GM12878 (cell line): ENCODE data around the gene GUCA2B. TPM values are rescaled to one million over a fixed set of nuclear protein-coding genes. Genes with fewer than 3 reads are reported as not detected.

Experiments used
- ATAC-seq: fragments of 200-7000 bp; cut with Tn5 transposase; 3 replicates; pipeline ENCODE4 v1.9.1; 2020; ENCODE audit warnings: mild to moderate bottlenecking, moderate library complexity
- BruUV-seq: library from RNA; stranded (reverse); fragments of 400-500 nt; replicated peaks from 2 replicates; lab custom pipeline; 2021; lab: Mats Ljungman, UMichigan
- CTCF ChIA-PET: fragments of 300-600 bp; sonication (Branson Sonifier 250); formaldehyde crosslinking; extraction: SDS; loops from one replicate; lab custom pipeline; 2021; ENCODE audit warnings: inconsistent platforms; lab: Yijun Ruan, JAX
- POLR2A ChIA-PET: fragments of 350-600 bp; formaldehyde crosslinking; extraction: SDS; loops from one replicate; lab custom pipeline; 2021; ENCODE audit warnings: inconsistent platforms; lab: Charles Lee
- RAD21 ChIA-PET: fragments of 300-600 bp; sonication (Branson Sonifier 250); formaldehyde crosslinking; loops from one replicate; lab custom pipeline; 2023; ENCODE audit warnings: antibody characterized with exemption; ENCODE audit not compliant: unreplicated experiment; lab: Charles Lee
- SMC1A ChIA-PET: fragments of 300-600 bp; sonication (Branson Sonifier 250); formaldehyde crosslinking; loops from one replicate; lab custom pipeline; 2023; ENCODE audit not compliant: unreplicated experiment, uncharacterized antibody; lab: Charles Lee
- DNase-seq: peaks from one replicate; pipeline ENCODE4 v3.0.0-alpha.2; 2011; ENCODE audit warnings: low read depth, low spot score
- FAIRE-seq: peaks from 3 replicates; lab custom pipeline; 2011; peaks lifted over from hg19 to GRCh38; lab: Jason Lieb, UNC
- H2AFZ ChIP-seq: 2 replicates; pipeline ENCODE4 v1.6.0; 2011; ENCODE audit warnings: low read depth, low read length, control low read depth; ENCODE audit not compliant: control insufficient read depth
- H3K27ac ChIP-seq: 2 replicates; pipeline ENCODE4 v1.5.1; 2011; ENCODE audit warnings: control low read depth; ENCODE audit not compliant: control insufficient read depth, insufficient read depth
- H3K27me3 ChIP-seq, 2 experiments: replicated peaks in 1 of 2; 2 replicates each; pipeline versions ENCODE4 v1.6.0 to v1.6.1; 2011; ENCODE audit warnings: low read length in 1 of 2; ENCODE audit not compliant: control insufficient read depth in 2 of 2, insufficient read depth in 2 of 2
- H3K36me3 ChIP-seq, 2 experiments: 2 replicates each; pipeline ENCODE4 v1.5.1; 2011; ENCODE audit warnings: low read length in 1 of 2; ENCODE audit not compliant: control insufficient read depth in 2 of 2, insufficient read depth in 2 of 2
- H3K4me1 ChIP-seq: 2 replicates; pipeline ENCODE4 v1.6.1; 2011; ENCODE audit warnings: mild to moderate bottlenecking, low read length, moderate library complexity, mixed read lengths; ENCODE audit not compliant: control insufficient read depth, insufficient read depth
- H3K4me2 ChIP-seq: 2 replicates; pipeline ENCODE4 v1.6.0; 2011; ENCODE audit warnings: control low read depth; ENCODE audit not compliant: control insufficient read depth, insufficient read depth
- H3K4me3 ChIP-seq: fragments of 200-600 bp; sonication (generic); 2 replicates; pipeline ENCODE4 v1.5.1; 2016
- H3K79me2 ChIP-seq: 2 replicates; pipeline ENCODE4 v1.6.0; 2011; ENCODE audit warnings: low read length; ENCODE audit not compliant: control insufficient read depth, insufficient read depth
- H3K9ac ChIP-seq: 2 replicates; pipeline ENCODE4 v1.8.0; 2011; ENCODE audit warnings: low read length, control low read depth, mixed read lengths; ENCODE audit not compliant: control insufficient read depth, insufficient read depth
- H3K9me3 ChIP-seq: replicated peaks from 3 replicates; pipeline ENCODE4 v1.5.1; 2011; ENCODE audit warnings: mild to moderate bottlenecking, low read length; ENCODE audit not compliant: control insufficient read depth, insufficient read depth
- H4K20me1 ChIP-seq: 2 replicates; pipeline ENCODE4 v1.6.0; 2011; ENCODE audit not compliant: control insufficient read depth, insufficient read depth
- BCL11A ChIP-seq: IDR thresholded peaks from 2 replicates; pipeline ENCODE4 v1.6.1; 2011; ENCODE audit warnings: low read depth, low read length
- BCLAF1 ChIP-seq: fragments of 450-650 bp; IDR thresholded peaks from 2 replicates; pipeline ENCODE4 v1.6.1; 2017; ENCODE audit warnings: antibody characterized with exemption, mild to moderate bottlenecking, moderate library complexity
- CEBPB ChIP-seq, 2 experiments: fragments of 150-350 bp in 1 of 2; IDR thresholded peaks; 2 replicates each; pipeline ENCODE4 v1.6.1; 2012 to 2014; ENCODE audit warnings: low read depth in 2 of 2, low read length in 2 of 2, borderline replicate concordance in 1 of 2, inconsistent platforms in 1 of 2
- ETV6 ChIP-seq, 2 experiments: fragments of 450-650 bp in 1 of 2; IDR thresholded peaks in 1 of 2; conservative IDR thresholded peaks in 1 of 2; 2 replicates each; pipeline ENCODE4 v1.6.1; 2014; ENCODE audit warnings: antibody characterized with exemption in 1 of 2, borderline replicate concordance in 1 of 2, low read depth in 1 of 2, mild to moderate bottlenecking in 1 of 2, moderate library complexity in 1 of 2
- HDGF ChIP-seq: fragments of 450-650 bp; IDR thresholded peaks from 2 replicates; pipeline ENCODE4 v1.6.1; 2016; ENCODE audit warnings: antibody characterized with exemption
- NR2F1 ChIP-seq: fragments of 450-650 bp; conservative IDR thresholded peaks from 2 replicates; pipeline ENCODE4 v1.6.1; 2017; ENCODE audit warnings: mild to moderate bottlenecking
- RAD21 ChIP-seq: IDR thresholded peaks from 2 replicates; pipeline ENCODE4 v1.6.1; 2011; ENCODE audit warnings: mild to moderate bottlenecking, low read depth, low read length, moderate library complexity; ENCODE audit not compliant: insufficient read depth
- SMAD1 ChIP-seq: fragments of 450-650 bp; IDR thresholded peaks from 2 replicates; pipeline ENCODE4 v1.6.1; 2018; ENCODE audit warnings: mild to moderate bottlenecking, low read depth; ENCODE audit not compliant: partially characterized antibody
- SREBF1 ChIP-seq: IDR thresholded peaks from 2 replicates; pipeline ENCODE4 v1.6.1; 2012; ENCODE audit warnings: mild to moderate bottlenecking, low read length
- SREBF2 ChIP-seq: IDR thresholded peaks from 2 replicates; pipeline ENCODE4 v1.6.1; 2012; ENCODE audit warnings: mild to moderate bottlenecking, low read length
- STAT3 ChIP-seq: IDR thresholded peaks from 2 replicates; pipeline ENCODE4 v1.6.1; 2011; ENCODE audit warnings: low read depth, low read length, improper control_type of control experiment
- WGBS: methylation state at CpG from one replicate; pipeline ENCODE4 v1.1.6; 2016; ENCODE audit warnings: low lambda C conversion rate; ENCODE audit not compliant: insufficient replicate concordance, insufficient coverage; ENCODE audit errors: missing lambda C conversion rate; 5-methylcytosine and 5-hydroxymethylcytosine counted together
- in situ Hi-C: fragments of 300-500 bp; cut with MboI; formaldehyde crosslinking; loops from 9 replicates; pipeline ENCODE4 v1.14.3; 2018; ENCODE audit warnings: mixed read lengths
- intact Hi-C: fragments of 100-400 bp; cut with micrococcal nuclease; formaldehyde crosslinking; loops from one replicate; pipeline ENCODE4 v1.14.2; 2022; ENCODE audit not compliant: unreplicated experiment
- polyA plus RNA-seq, 11 experiments: library from polyadenylated mRNA; depleted of rRNA in 4 of 11; unstranded in 6 of 11; stranded (reverse) in 5 of 11; fragments of >200 nt; fragmentation: Nextera tagmentation in 4 of 11; fragmentation: Illumina TruSeq in 1 of 11; extraction: Ambion mirVana in 4 of 11; extraction: Trizol in 1 of 11; gene quantifications; 1 replicate in 1 of 11; 2 replicates in 10 of 11; pipeline versions ENCODE4 v1.2.1 to v1.2.3, GENCODE V29; 2011 to 2016; ENCODE audit warnings: inconsistent platforms in 2 of 11, missing spikeins in 2 of 11, low read depth in 1 of 11
- total RNA-seq, 4 experiments: library from RNA; depleted of rRNA in 3 of 4; stranded (reverse); fragments of >200 nt in 3 of 4; fragmentation: Illumina TruSeq in 1 of 4; extraction: Trizol in 1 of 4; gene quantifications; 2 replicates each; pipeline versions ENCODE4 v1.2.1 to v1.2.3, GENCODE V29; 2013 to 2021
- TF ChIP-seq, protein P1 (sequence below): fragments of 150-350 bp; IDR thresholded peaks from 2 replicates; pipeline ENCODE4 v1.6.1; 2016; ENCODE audit warnings: low read depth, low read length
- TF ChIP-seq, protein P2 (sequence below): fragments of 450-650 bp; IDR thresholded peaks from 2 replicates; pipeline ENCODE4 v1.6.1; 2017; ENCODE audit warnings: mild to moderate bottlenecking

GUCA2B gene
- total and polyA plus RNA-seq, 10 of the 15 experiments (the other 5 are each of a cell fraction or from before 2014, with no cell fraction given) = not detected

DNA sequence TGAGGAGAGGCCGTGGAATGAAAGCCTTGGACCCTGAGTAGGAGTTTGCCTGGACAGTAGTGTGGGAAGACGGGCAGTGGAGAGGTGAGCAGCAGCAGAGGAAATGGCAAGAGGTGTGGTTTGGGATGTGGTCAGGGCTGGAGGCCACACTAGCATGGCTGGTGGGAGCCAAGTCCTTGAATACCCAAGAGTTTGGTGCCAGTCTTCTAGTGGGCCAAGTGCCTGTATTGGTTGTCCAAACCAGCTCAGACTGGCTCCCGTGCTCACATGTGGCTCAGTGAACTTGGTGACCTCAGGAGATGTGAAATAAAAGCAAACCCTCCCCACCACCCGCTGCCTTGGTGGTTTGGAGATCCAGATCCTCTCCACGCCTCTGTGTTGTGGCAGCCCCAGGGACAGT is 9.0 kb downstream of the GUCA2B start:
- FAIRE-seq (no peak), ATAC-seq (no peak), DNase-seq (no peak)
- intact Hi-C loops = no loop called here
- ChIA-PET RAD21 (no interaction called here), POLR2A (no interaction called here), SMC1A (interaction anchor here (1.1 kb wide), 1 partner anchor 9 kb away, joined by 3 read pairs; no protein-coding TSS in a partner anchor)
- no peak overlapping the region for H3K9ac ChIP-seq
- H3K36me3 ChIP-seq = no peaks in the 10 kb centered on the region
- H3K9me3 ChIP-seq = peaks cover 4% of the 10 kb centered on the region; the same call in 1 of the 3 replicates
- H3K4me3 ChIP-seq = no peak overlapping the region
- no peaks in the 10 kb centered on the region for H3K27me3 ChIP-seq
- H3K79me2 ChIP-seq = no peaks in the 10 kb centered on the region
- H3K27ac ChIP-seq = no peak overlapping the region
- in situ Hi-C loops = no loop called here
- no peaks in the 10 kb centered on the region for H3K4me1 ChIP-seq
- no peak overlapping the region for H3K4me2 ChIP-seq
- no peak overlapping the region for H2AFZ ChIP-seq
- no peak for TF ChIP-seq CEBPB (IDR thresholded peaks at IDR 0.05; ENCODE audit: borderline replicate concordance in 1 of 2, low read depth in 2 of 2, low read length in 2 of 2)
- no peak for TF ChIP-seq HDGF
- TF ChIP-seq SREBF2 = no peak
- TF ChIP-seq, protein P1, sequence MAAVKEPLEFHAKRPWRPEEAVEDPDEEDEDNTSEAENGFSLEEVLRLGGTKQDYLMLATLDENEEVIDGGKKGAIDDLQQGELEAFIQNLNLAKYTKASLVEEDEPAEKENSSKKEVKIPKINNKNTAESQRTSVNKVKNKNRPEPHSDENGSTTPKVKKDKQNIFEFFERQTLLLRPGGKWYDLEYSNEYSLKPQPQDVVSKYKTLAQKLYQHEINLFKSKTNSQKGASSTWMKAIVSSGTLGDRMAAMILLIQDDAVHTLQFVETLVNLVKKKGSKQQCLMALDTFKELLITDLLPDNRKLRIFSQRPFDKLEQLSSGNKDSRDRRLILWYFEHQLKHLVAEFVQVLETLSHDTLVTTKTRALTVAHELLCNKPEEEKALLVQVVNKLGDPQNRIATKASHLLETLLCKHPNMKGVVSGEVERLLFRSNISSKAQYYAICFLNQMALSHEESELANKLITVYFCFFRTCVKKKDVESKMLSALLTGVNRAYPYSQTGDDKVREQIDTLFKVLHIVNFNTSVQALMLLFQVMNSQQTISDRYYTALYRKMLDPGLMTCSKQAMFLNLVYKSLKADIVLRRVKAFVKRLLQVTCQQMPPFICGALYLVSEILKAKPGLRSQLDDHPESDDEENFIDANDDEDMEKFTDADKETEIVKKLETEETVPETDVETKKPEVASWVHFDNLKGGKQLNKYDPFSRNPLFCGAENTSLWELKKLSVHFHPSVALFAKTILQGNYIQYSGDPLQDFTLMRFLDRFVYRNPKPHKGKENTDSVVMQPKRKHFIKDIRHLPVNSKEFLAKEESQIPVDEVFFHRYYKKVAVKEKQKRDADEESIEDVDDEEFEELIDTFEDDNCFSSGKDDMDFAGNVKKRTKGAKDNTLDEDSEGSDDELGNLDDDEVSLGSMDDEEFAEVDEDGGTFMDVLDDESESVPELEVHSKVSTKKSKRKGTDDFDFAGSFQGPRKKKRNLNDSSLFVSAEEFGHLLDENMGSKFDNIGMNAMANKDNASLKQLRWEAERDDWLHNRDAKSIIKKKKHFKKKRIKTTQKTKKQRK = no peak
- TF ChIP-seq STAT3 = no peak
- no peak for TF ChIP-seq BCL11A
- TF ChIP-seq, protein P2, sequence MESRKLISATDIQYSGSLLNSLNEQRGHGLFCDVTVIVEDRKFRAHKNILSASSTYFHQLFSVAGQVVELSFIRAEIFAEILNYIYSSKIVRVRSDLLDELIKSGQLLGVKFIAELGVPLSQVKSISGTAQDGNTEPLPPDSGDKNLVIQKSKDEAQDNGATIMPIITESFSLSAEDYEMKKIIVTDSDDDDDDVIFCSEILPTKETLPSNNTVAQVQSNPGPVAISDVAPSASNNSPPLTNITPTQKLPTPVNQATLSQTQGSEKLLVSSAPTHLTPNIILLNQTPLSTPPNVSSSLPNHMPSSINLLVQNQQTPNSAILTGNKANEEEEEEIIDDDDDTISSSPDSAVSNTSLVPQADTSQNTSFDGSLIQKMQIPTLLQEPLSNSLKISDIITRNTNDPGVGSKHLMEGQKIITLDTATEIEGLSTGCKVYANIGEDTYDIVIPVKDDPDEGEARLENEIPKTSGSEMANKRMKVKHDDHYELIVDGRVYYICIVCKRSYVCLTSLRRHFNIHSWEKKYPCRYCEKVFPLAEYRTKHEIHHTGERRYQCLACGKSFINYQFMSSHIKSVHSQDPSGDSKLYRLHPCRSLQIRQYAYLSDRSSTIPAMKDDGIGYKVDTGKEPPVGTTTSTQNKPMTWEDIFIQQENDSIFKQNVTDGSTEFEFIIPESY = no peak
- no peak for TF ChIP-seq ETV6 (conservative IDR thresholded peaks at IDR 0.05 in 1 of 2, IDR thresholded peaks at IDR 0.05 in 1 of 2; ENCODE audit: borderline replicate concordance in 1 of 2, low read depth in 1 of 2)
- TF ChIP-seq SMAD1 = no peak
- no peak for TF ChIP-seq SREBF1
- TF ChIP-seq BCLAF1 = no peak
- TF ChIP-seq NR2F1 = no peak
- TF ChIP-seq RAD21 = no peak
- TF ChIP-seq, all 136 proteins: peak for 0
- CTCF ChIA-PET = interaction anchor here (6.7 kb wide), 1 partner anchor 12 kb away, joined by 39 read pairs; no protein-coding TSS in a partner anchor
- BruUV-seq = no TSS peak
- H4K20me1 ChIP-seq = no peaks in the 10 kb centered on the region
- 35% methylated on average over 5 of the region's 5 CpGs for WGBS
